Measurements from ENCODE around the gene SF3A2. TPM values are rescaled to one million over a fixed set of nuclear protein-coding genes. Genes with fewer than 3 reads are reported as not detected.

Gene SF3A2
- total RNA-seq, 5 donors from 2014 or later (not counting 1 experiment from before 2014, with no cell fraction given), result 130 to 172 (median 161) TPM

DNA sequence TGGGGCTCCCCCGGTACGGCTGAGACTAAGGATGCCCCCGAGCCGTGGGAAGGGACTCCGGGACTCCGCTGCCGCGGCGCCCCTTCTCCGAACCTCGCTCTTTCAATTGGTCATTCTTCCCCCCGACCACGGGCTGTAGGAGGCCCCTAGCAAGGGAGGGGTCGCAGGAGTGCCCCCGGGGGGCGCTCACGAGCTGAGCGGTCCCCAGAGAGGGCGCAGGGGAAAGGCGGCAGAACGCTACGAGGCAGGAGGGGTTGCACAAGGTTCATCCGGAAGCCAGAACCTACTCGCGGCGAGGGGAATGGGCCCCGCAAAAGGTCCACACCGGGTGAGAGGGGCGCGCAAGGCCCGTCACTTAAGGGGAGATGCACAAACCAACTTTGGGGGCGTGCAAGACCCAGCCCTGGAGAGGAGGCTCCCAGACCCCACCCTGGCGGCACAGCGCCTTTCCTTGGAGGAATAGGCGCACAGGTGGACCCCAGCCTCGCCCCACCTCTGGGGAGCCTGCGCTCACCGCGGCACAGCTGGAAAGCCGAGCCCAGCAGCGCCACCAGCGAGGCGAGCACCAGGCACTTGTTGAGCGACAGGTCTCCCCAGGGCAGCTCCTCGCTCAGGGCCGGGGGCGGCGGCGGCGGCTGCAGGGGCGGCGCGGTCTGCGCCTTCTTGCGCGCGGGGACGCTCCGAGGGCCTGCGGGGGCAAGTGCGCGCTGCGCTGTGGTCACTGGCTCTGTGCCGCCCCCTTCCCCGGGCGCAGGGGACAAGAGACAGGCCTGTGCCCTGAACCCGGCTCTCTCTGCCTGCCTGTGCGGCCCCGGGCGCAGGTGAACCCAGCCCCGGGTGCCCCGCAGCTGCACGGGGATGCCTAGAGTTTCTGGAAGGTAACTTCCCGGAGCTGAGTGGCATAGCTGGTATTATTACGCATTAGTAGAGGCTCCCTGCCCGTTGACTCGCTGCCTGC is 16.8 kb downstream of the SF3A2 start:
- DNase-seq, result peak in 27 of 35 experiments; percentile 25 to 71 (median 51)
- Histone ChIP-seq H3K27ac (ENCODE audit: low read length) (no peak overlapping the region), H3K36me3 (ENCODE audit: control insufficient read depth in 2 of 2, extremely low read depth in 1 of 2, insufficient read depth in 1 of 2, low read length in 1 of 2) (no peaks in the 10 kb centered on the region), H3K27me3 (replicated peaks in 1 of 2; ENCODE audit: control insufficient read depth in 2 of 2, extremely low read depth in 1 of 2, insufficient read depth in 2 of 2, low read length in 1 of 2) (peaks cover 0 to 50% of the 10 kb centered on the region in 2 experiments), H3K9me3 (no peaks in the 10 kb centered on the region), H3K4me1 (ENCODE audit: control insufficient read depth in 1 of 2, extremely low read depth in 1 of 2, insufficient read depth in 2 of 2, low read length in 2 of 2) (peaks cover 6 to 68% of the 10 kb centered on the region in 2 experiments), H3K4me3 (ENCODE audit: control insufficient read depth in 1 of 2, extremely low read depth in 1 of 2, low read length in 1 of 2) (peak overlapping the region; percentile 52 to 67)
- ATAC-seq (replicated peaks in 1 of 4), result peak; percentile 56 to 66 (median 59)
- Mint-ChIP-seq H3K27me3 (peaks cover 0 to 16% of the 10 kb centered on the region in 2 donors), H3K27ac (peak overlapping the region in 1 of 2 donors; percentile 68), H3K36me3 (no peaks in the 10 kb centered on the region), H3K4me1 (peaks cover 18 to 38% (median 22%) of the 10 kb centered on the region in 3 donors), H3K9me3 (no peaks in the 10 kb centered on the region), H3K4me3 (peak overlapping the region; percentile 71 to 81 (median 73))
- ChIA-PET CTCF (no interaction called here), POLR2A (no interaction called here)
- WGBS (ENCODE audit: insufficient coverage), result 8% methylated on average over 69 of the region's 77 CpGs

DNA sequence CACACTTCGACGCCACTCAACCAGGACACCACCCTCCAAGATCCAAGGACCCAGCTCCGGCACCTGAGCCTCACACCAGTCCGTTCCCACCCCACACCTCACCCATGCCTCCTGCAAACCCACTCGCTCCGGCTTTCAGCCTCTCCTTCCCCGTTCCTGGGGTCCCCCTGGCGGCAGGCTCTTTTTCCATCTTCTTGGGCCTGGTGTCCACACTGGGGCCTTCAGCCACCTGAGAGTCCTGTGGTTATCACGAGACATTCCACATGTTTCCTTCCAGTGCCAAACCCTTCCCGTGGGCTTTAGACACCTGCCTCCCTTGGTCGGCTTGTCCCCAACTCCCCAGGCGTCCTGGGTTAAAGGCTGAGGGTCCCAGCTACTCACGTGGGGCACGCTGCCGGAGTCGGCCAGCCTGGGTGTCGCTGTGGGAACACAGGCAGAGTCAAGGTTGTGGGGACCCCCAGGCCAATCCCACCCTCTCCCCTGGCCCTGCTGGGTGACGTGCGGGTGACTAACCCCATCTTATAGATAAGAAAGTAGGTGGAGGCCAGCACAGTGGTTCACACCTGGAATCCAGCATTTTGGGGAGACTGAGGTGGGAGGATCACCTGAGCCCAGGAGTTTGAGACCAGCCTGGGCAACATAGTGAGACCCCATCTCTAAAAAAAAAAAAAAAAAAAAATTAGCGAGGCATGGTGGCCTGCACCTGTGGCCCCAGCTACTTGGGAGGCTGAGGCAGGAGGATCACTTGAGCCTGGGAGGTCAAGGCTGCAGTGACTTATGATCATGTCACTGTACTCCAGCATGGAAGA is 17.6 kb downstream of the SF3A2 start:
- H3K9me3 Mint-ChIP-seq, result no peaks in the 10 kb centered on the region
- no peak for ATAC-seq (replicated peaks in 1 of 4)
- Histone ChIP-seq H3K9me3 (no peaks in the 10 kb centered on the region), H3K27ac (ENCODE audit: low read length) (no peak overlapping the region), H3K36me3 (ENCODE audit: control insufficient read depth in 2 of 2, extremely low read depth in 1 of 2, insufficient read depth in 1 of 2, low read length in 1 of 2) (no peaks in the 10 kb centered on the region), H3K27me3 (replicated peaks in 1 of 2; ENCODE audit: control insufficient read depth in 2 of 2, extremely low read depth in 1 of 2, insufficient read depth in 2 of 2, low read length in 1 of 2) (peaks cover 0 to 45% of the 10 kb centered on the region in 2 experiments), H3K4me1 (ENCODE audit: control insufficient read depth in 1 of 2, extremely low read depth in 1 of 2, insufficient read depth in 2 of 2, low read length in 2 of 2) (peaks cover 9 to 75% of the 10 kb centered on the region in 2 experiments), H3K4me3 (ENCODE audit: control insufficient read depth in 1 of 2, extremely low read depth in 1 of 2, low read length in 1 of 2) (no peak overlapping the region)
- peak overlapping the region; percentile 41 to 81 (median 54) for H3K4me3 Mint-ChIP-seq
- POLR2A ChIA-PET, result no interaction called here
- CTCF ChIA-PET, result no interaction called here
- no peak for DNase-seq
- H3K27me3 Mint-ChIP-seq, result peaks cover 0 to 16% of the 10 kb centered on the region in 2 donors
- peak overlapping the region in 1 of 2 donors; percentile 68 for H3K27ac Mint-ChIP-seq
- peaks cover 22 to 44% (median 27%) of the 10 kb centered on the region in 3 donors for H3K4me1 Mint-ChIP-seq
- WGBS (ENCODE audit: insufficient coverage), result 90% methylated on average over 12 of the region's 20 CpGs
- H3K36me3 Mint-ChIP-seq, result no peaks in the 10 kb centered on the region

DNA sequence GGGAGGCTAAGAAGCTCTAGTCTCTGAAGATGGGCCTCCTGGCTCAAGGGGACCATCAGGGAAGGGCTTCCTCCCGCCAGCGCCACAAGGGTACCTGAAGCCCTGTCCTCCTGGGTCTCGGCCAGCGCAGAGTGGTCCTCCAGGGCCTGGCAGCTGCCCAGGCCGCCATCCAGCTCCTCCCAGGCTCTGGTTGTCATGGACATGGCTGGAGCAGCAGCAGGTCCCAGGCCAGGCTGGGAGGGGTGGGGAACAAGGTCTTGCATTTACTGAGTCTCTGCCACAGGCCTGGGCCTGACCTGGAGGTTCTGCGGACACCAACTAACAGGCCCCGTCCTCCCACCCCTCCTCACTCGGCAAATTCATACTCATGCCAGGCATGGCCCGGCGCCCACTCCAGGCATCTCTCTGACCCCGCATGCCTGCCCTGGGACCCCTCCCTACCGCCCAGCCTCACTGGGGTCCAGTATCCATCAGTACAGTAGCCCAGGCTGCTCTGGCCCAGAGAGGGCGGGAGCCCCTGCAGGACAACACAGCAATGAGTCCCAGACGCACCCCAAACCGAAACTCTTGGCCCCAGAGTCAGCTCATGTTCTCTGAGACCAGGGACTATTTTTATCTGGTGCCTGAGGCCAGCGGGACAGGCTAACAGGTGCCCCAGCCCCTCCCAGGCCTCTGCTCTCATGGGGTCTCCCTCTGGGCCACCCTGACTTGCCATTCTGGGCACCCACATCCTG is 18.7 kb downstream of the SF3A2 start:
- Mint-ChIP-seq H3K27ac (no peak overlapping the region), H3K27me3 (peaks cover 0 to 12% of the 10 kb centered on the region in 2 donors), H3K36me3 (no peaks in the 10 kb centered on the region), H3K9me3 (no peaks in the 10 kb centered on the region), H3K4me1 (peaks cover 30 to 51% (median 34%) of the 10 kb centered on the region in 3 donors), H3K4me3 (no peak overlapping the region)
- no peaks in the 10 kb centered on the region for H3K9me3 ChIP-seq
- peaks cover 9 to 77% of the 10 kb centered on the region in 2 experiments for H3K4me1 ChIP-seq (ENCODE audit: control insufficient read depth in 1 of 2, extremely low read depth in 1 of 2, insufficient read depth in 2 of 2, low read length in 2 of 2)
- H3K27ac ChIP-seq (ENCODE audit: low read length), result no peak overlapping the region
- ATAC-seq (replicated peaks in 1 of 4) (no peak), DNase-seq (no peak)
- peaks cover 0 to 35% of the 10 kb centered on the region in 2 experiments for H3K27me3 ChIP-seq (replicated peaks in 1 of 2; ENCODE audit: control insufficient read depth in 2 of 2, extremely low read depth in 1 of 2, insufficient read depth in 2 of 2, low read length in 1 of 2)
- H3K36me3 ChIP-seq (ENCODE audit: control insufficient read depth in 2 of 2, extremely low read depth in 1 of 2, insufficient read depth in 1 of 2, low read length in 1 of 2), result no peaks in the 10 kb centered on the region
- ChIA-PET CTCF (no interaction called here), POLR2A (no interaction called here)
- no peak overlapping the region for H3K4me3 ChIP-seq (ENCODE audit: control insufficient read depth in 1 of 2, extremely low read depth in 1 of 2, low read length in 1 of 2)
- 97% methylated on average over 15 of the region's 16 CpGs for WGBS (ENCODE audit: insufficient coverage)

DNA sequence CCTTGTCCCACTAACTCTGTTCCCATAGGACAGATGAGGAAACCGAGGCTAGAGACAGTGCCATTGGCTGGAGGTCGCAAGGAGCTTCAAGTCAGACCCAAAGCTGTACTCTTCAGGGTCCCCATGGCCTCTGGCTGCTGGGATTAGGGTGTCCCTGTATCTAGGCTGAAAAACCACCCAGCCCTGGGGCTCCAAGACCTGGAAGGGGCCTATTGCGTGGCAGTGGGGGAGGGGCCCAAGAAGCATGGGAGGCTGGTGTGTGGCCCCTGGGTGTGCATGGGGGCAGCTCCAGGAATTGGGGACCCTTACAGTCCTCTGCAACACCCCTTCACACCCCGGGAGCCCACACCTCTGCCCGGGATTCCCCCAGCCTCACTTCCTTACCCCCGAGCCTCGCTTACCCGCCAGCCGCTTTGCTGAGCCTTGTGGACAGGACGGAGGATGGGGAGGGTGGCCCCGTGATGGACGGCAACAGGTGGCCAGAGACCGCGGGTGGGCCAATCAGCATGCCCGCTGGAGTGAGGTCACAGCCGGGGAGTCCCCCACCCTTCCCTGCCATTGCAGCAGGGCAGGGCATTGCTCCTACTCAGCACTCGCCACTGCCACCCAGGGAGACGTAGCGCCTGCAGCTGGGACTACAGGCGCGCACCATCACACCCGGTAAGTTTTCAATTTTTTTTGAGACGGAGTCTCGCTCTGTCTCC is 19.5 kb downstream of the SF3A2 start, which contains the start of gene JSRP1:
Gene JSRP1, minus strand, starts transcription at position 436 of the 704 bp plus-strand sequence. CDS start 1,103 bp downstream, outside the sequence.
- POLR2A ChIA-PET, result no interaction called here
- Histone ChIP-seq H3K4me3 (ENCODE audit: control insufficient read depth in 1 of 2, extremely low read depth in 1 of 2, low read length in 1 of 2) (no peak within 1 kb of the TSS), H3K27me3 (replicated peaks in 1 of 2; ENCODE audit: control insufficient read depth in 2 of 2, extremely low read depth in 1 of 2, insufficient read depth in 2 of 2, low read length in 1 of 2) (peaks cover 0 to 31% of the 10 kb centered on the region in 2 experiments), H3K4me1 (ENCODE audit: control insufficient read depth in 1 of 2, extremely low read depth in 1 of 2, insufficient read depth in 2 of 2, low read length in 2 of 2) (peaks cover 9 to 76% of the 10 kb centered on the region in 2 experiments), H3K36me3 (ENCODE audit: control insufficient read depth in 2 of 2, extremely low read depth in 1 of 2, insufficient read depth in 1 of 2, low read length in 1 of 2) (no peaks in the 10 kb centered on the region), H3K9me3 (no peaks in the 10 kb centered on the region), H3K27ac (ENCODE audit: low read length) (peak within 1 kb of the TSS; percentile 95)
- H3K4me3 Mint-ChIP-seq, result peak within 1 kb of the TSS in 2 of 3 donors; percentile 13 to 54
- peaks cover 0 to 12% of the 10 kb centered on the region in 2 donors for H3K27me3 Mint-ChIP-seq
- DNase-seq (peak in 1 of 35 experiments; percentile 32), ATAC-seq (replicated peaks in 1 of 4) (no peak)
- peaks cover 33 to 52% (median 37%) of the 10 kb centered on the region in 3 donors for H3K4me1 Mint-ChIP-seq
- 78% methylated on average over 15 of the region's 24 CpGs for WGBS (ENCODE audit: insufficient coverage)
- no peaks in the 10 kb centered on the region for H3K36me3 Mint-ChIP-seq
- peak within 1 kb of the TSS; percentile 98 for H3K27ac Mint-ChIP-seq
- H3K9me3 Mint-ChIP-seq, result no peaks in the 10 kb centered on the region
- CTCF ChIA-PET, result no interaction called here

DNA sequence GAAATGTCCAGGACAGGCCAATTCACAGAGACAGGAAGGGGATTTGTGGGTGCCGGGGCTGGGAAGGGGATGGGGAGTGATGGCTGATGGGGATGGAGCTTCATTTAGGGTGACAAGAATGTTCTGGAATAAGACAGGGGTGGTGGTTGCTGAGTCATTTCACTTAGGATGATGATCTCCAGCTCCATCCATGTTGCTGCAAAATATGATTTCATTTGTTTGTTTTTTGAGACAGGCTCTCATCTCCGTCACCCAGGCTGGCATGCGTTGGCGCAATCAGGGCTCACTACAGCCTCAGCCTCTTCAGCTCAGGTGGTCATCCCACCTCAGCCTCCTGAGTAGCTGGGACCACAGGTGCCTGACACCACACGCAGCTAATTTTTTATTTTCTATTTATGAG is 22.7 kb downstream of the SF3A2 start:
- H3K27ac Mint-ChIP-seq, result peak overlapping the region; percentile 88 to 98
- Histone ChIP-seq H3K36me3 (ENCODE audit: control insufficient read depth in 2 of 2, extremely low read depth in 1 of 2, insufficient read depth in 1 of 2, low read length in 1 of 2) (no peaks in the 10 kb centered on the region), H3K4me3 (ENCODE audit: control insufficient read depth in 1 of 2, extremely low read depth in 1 of 2, low read length in 1 of 2) (no peak overlapping the region), H3K27me3 (replicated peaks in 1 of 2; ENCODE audit: control insufficient read depth in 2 of 2, extremely low read depth in 1 of 2, insufficient read depth in 2 of 2, low read length in 1 of 2) (peaks cover 0 to 5% of the 10 kb centered on the region in 2 experiments), H3K4me1 (ENCODE audit: control insufficient read depth in 1 of 2, extremely low read depth in 1 of 2, insufficient read depth in 2 of 2, low read length in 2 of 2) (peaks cover 4 to 55% of the 10 kb centered on the region in 2 experiments), H3K9me3 (no peaks in the 10 kb centered on the region), H3K27ac (ENCODE audit: low read length) (peak overlapping the region; percentile 9)
- H3K4me3 Mint-ChIP-seq, result peak overlapping the region in 1 of 3 donors; percentile 28
- H3K4me1 Mint-ChIP-seq, result peaks cover 29 to 37% (median 32%) of the 10 kb centered on the region in 3 donors
- CTCF ChIA-PET, result interaction anchor here (0.6 to 0.7 kb wide), 3 partner anchors 14 to 198 kb away, joined by 4 to 9 read pairs (median 4); partner anchors contain the start of gene LMNB2 (in 1 of the 2)
- H3K36me3 Mint-ChIP-seq, result no peaks in the 10 kb centered on the region
- ATAC-seq (replicated peaks in 1 of 4) (no peak), DNase-seq (no peak)
- POLR2A ChIA-PET, result interaction anchor here (0.6 to 0.7 kb wide), 3 partner anchors 28 to 402 kb away, joined by 3 to 4 read pairs (median 3); no protein-coding TSS in a partner anchor
- no peaks in the 10 kb centered on the region for H3K9me3 Mint-ChIP-seq
- H3K27me3 Mint-ChIP-seq, result no peaks in the 10 kb centered on the region
- 98% methylated on average over 5 of the region's 5 CpGs for WGBS (ENCODE audit: insufficient coverage)

Measured in T-cell (primary cell).